Embryonic facial prominence (tissue), 1 donor: ENCODE results near the gene ACKR2.
"Not testable (repeated sequence)": the region's sequence is repeated elsewhere in the genome, so short reads cannot be mapped to it uniquely, and the experiment has no call there.

Experiments
- DNase-seq: peaks from one replicate; pipeline ENCODE4 v3.0.0-alpha.2; 2016; ENCODE audit errors: extremely low spot score

Gene ACKR2

GRCh38 chr3:42855547-42856380 lies 46.5 kb downstream of the ACKR2 start:
- no peak for DNase-seq

GRCh38 chr3:42856544-42856943 lies 47.3 kb downstream of the ACKR2 start:
- DNase-seq = no peak

GRCh38 chr3:42864321-42864950 lies 55.2 kb downstream of the ACKR2 start:
- DNase-seq = no peak

GRCh38 chr3:42865256-42865655 lies 56.0 kb downstream of the ACKR2 start:
- no peak for DNase-seq

- DNase-seq = no peak
Observed at GRCh38 chr3:42867138-42867537, 57.9 kb downstream of the ACKR2 start.

- no peak for DNase-seq
Observed at GRCh38 chr3:42868841-42869240, 59.6 kb downstream of the ACKR2 start.

GRCh38 chr3:42871592-42872196 lies 62.4 kb downstream of the ACKR2 start:
- DNase-seq = no peak

- DNase-seq = no peak
Observed at GRCh38 chr3:42872718-42873117, 63.5 kb downstream of the ACKR2 start.

GRCh38 chr3:42873221-42873982 lies 64.2 kb downstream of the ACKR2 start:
- DNase-seq = no peak

GRCh38 chr3:42874749-42875148 lies 65.5 kb downstream of the ACKR2 start:
- no peak for DNase-seq

GRCh38 chr3:42875325-42876151 lies 66.3 kb downstream of the ACKR2 start, which contains the start of gene CYP8B1:
Gene CYP8B1, minus strand, starts transcription at chr3:42875879. Its CDS starts 63 bp downstream, at chr3:42875816.
- DNase-seq = no peak

- DNase-seq = no peak
Observed at GRCh38 chr3:42876401-42876800, 67.2 kb downstream of the ACKR2 start.

GRCh38 chr3:42876940-42877720 lies 67.9 kb downstream of the ACKR2 start:
- no peak for DNase-seq

- DNase-seq = no peak
Observed at GRCh38 chr3:42877881-42878280, 68.6 kb downstream of the ACKR2 start.

GRCh38 chr3:42880183-42880582 lies 70.9 kb downstream of the ACKR2 start:
- no peak for DNase-seq

- peak; percentile 62 for DNase-seq
Observed at GRCh38 chr3:42880601-42881451, 71.6 kb downstream of the ACKR2 start.

- not testable (repeated sequence) for DNase-seq
Observed at GRCh38 chr3:42883251-42883930, 74.1 kb downstream of the ACKR2 start.

GRCh38 chr3:42884324-42884723 lies 75.1 kb downstream of the ACKR2 start:
- DNase-seq = no peak
